IgD-negative memory B cell (primary cell): ENCODE data around the gene WDR59. TPM values are rescaled to one million over a fixed set of nuclear protein-coding genes. Genes with fewer than 3 reads are reported as not detected.
"Not testable (repeated sequence)": the region's sequence is repeated elsewhere in the genome, so short reads cannot be mapped to it uniquely, and the experiment has no call there.

Source experiments
- H3K27ac Mint-ChIP-seq, 3 donors: one replicate each; pipeline ENCODE4 v1.8.0; 2020 to 2022; ENCODE audit warnings: mild to moderate bottlenecking in 3 of 3, mixed read lengths in 3 of 3, moderate library complexity in 1 of 3
- H3K27me3 Mint-ChIP-seq: one replicate; pipeline ENCODE4 v1.8.0; 2021; ENCODE audit warnings: mixed read lengths
- H3K36me3 Mint-ChIP-seq: one replicate; pipeline ENCODE4 v1.8.0; 2020; ENCODE audit warnings: mild to moderate bottlenecking, mixed read lengths
- H3K4me1 Mint-ChIP-seq, 3 donors: one replicate each; pipeline ENCODE4 v1.8.0; 2020 to 2022; ENCODE audit warnings: mixed read lengths in 3 of 3, mild to moderate bottlenecking in 1 of 3
- H3K4me3 Mint-ChIP-seq, 4 donors: one replicate each; pipeline ENCODE4 v1.8.0; 2020 to 2022; ENCODE audit warnings: mild to moderate bottlenecking in 4 of 4, mixed read lengths in 4 of 4, moderate library complexity in 3 of 4
- H3K9me3 Mint-ChIP-seq, 3 donors: one replicate each; pipeline ENCODE4 v1.8.0; 2020 to 2021; ENCODE audit warnings: mixed read lengths in 3 of 3, mild to moderate bottlenecking in 1 of 3
- polyA plus RNA-seq: library from polyadenylated mRNA; unstranded; fragments of 300-500 nt; fragmentation: Illumina TruSeq; gene quantifications from one replicate; pipeline ENCODE4 v1.2.3, GENCODE V29; 2021

The WDR59 gene
- polyA plus RNA-seq, 1 donor from 2014 or later: 9.2 TPM

DNA sequence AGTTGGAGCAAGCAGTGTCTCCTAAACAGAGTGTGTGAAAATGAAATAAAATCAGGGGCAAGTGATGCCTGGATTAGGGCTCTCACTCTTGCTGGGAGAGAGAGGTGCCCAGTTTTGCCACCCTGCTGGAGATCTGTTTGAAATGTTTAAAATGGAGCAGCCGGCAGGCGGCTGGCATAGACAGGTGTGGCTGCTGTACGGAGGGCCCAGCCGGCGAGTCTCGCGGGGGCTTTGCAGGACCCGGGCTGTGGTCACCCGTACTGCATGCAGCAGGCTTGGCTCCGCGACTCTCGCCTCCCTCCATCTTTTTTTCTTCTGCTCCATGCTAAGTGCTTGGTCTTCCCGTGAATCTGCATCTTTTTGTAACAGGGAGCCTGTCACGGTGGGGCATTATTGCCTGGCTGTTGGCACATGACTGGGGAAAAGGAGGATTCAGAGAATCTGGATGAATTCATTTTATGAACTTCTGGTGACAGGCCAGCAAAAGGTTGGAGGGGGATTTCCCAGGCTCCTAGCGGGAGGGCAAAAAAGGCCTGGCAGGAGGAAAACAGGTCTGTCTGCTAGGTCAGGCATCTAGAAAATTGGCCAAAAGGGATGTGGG lies 15.7 kb upstream of the WDR59 start:
- Mint-ChIP-seq H3K27ac (peak overlapping the region in 2 of 3 donors; percentile 63 to 67), H3K4me3 (peak overlapping the region; percentile 67 to 91 (median 82)), H3K36me3 (no peaks in the 10 kb centered on the region), H3K27me3 (peaks cover 35% of the 10 kb centered on the region), H3K4me1 (peaks cover 10 to 11% (median 10%) of the 10 kb centered on the region in 3 donors), H3K9me3 (no peaks in the 10 kb centered on the region)

DNA sequence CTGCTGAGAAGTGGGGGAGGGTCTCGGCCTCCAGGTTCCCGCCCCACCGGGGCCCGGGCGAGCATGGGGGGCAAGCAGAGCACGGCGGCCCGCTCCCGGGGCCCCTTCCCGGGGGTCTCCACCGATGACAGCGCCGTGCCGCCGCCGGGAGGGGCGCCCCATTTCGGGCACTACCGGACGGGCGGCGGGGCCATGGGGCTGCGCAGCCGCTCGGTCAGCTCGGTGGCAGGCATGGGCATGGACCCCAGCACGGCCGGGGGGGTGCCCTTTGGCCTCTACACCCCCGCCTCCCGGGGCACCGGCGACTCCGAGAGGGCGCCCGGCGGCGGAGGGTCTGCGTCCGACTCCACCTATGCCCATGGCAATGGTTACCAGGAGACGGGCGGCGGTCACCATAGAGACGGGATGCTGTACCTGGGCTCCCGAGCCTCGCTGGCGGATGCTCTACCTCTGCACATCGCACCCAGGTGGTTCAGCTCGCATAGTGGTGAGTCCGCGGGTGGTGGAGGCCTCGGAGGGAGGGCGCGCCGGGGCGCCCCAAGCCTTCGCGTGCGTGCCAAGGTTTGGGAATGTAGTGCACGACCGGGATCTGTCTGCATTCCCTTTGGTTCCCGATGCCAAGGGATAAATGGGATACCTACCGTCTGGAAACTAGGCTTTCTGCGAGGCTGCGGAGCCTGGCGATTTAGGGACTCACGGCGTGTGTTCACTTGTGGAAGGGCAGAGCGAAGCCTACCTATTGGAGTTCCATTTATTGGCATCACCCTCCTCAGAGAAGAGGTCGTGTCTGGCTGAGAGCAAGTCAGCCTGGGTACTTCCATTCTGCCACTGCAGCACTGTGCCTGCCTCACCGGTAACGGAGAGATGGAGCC lies 14.9 kb upstream of the WDR59 start:
- no peaks in the 10 kb centered on the region for H3K9me3 Mint-ChIP-seq
- peaks cover 10 to 11% (median 10%) of the 10 kb centered on the region in 3 donors for H3K4me1 Mint-ChIP-seq
- peaks cover 35% of the 10 kb centered on the region for H3K27me3 Mint-ChIP-seq
- no peaks in the 10 kb centered on the region for H3K36me3 Mint-ChIP-seq
- H3K27ac Mint-ChIP-seq: peak overlapping the region in 2 of 3 donors; percentile 63 to 67
- H3K4me3 Mint-ChIP-seq: peak overlapping the region; percentile 70 to 91 (median 82)

GRCh38 chr16:74999219-74999608 lies 14.3 kb upstream of the WDR59 start:
- Mint-ChIP-seq H3K27ac (no peak overlapping the region), H3K36me3 (no peaks in the 10 kb centered on the region), H3K27me3 (peaks cover 35% of the 10 kb centered on the region), H3K4me3 (peak overlapping the region in 3 of 4 donors; percentile 70 to 83 (median 77)), H3K9me3 (no peaks in the 10 kb centered on the region), H3K4me1 (peaks cover 10 to 11% (median 10%) of the 10 kb centered on the region in 3 donors)

DNA sequence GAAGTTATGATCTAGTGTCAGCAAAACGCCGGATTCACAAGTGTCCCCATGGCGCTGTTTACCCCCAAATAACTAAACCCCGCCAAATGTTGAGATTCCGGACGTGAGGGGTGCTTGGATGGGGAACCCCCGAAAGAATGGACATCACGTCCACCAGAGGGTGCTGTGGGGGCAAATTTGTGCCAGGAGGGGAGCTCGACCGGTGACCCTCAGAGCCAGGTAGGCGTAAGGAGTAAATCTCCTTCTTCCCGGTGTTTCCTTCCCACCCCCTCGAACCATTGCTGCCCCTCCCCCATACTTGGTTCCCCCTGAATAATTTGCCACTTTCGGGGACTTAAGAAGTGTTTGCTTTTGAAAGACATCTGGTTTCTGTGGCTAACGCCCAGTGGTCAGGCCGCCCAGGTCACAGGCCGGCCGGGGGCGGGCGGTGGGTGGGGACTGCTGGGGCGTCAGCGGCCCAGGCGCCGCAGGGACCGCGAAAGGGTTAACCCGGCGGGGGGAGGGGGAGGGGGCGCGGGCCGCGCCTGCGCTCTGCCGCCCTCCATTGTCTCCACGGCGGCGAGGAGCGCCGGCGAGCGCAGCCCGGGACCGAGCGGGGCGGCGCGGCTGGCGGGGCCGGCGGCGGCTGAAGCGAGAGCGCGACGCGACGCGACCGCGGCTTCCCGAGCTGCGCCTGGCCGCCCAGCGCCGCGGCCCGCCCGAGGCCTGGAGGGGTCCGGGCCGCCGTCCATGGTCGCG lies 13.7 kb upstream of the WDR59 start, which contains the start of gene ZNRF1:
TSS of gene ZNRF1 (plus strand) at position 544 of the 738 bp plus-strand sequence. CDS start 648 bp downstream, outside the sequence.
- peaks cover 10 to 11% (median 10%) of the 10 kb centered on the region in 3 donors for H3K4me1 Mint-ChIP-seq
- H3K9me3 Mint-ChIP-seq: no peaks in the 10 kb centered on the region
- H3K4me3 Mint-ChIP-seq: peak within 1 kb of the TSS; percentile 83 to 94 (median 90)
- peak within 1 kb of the TSS in 2 of 3 donors; percentile 67 to 71 for H3K27ac Mint-ChIP-seq
- no peaks in the 10 kb centered on the region for H3K36me3 Mint-ChIP-seq
- peaks cover 38% of the 10 kb centered on the region for H3K27me3 Mint-ChIP-seq

GRCh38 chr16:74997042-74997491 lies 12.1 kb upstream of the WDR59 start:
- no peaks in the 10 kb centered on the region for H3K36me3 Mint-ChIP-seq
- no peak overlapping the region for H3K27ac Mint-ChIP-seq
- H3K4me1 Mint-ChIP-seq: peaks cover 10 to 11% (median 10%) of the 10 kb centered on the region in 3 donors
- H3K9me3 Mint-ChIP-seq: no peaks in the 10 kb centered on the region
- peak overlapping the region in 1 of 4 donors; percentile 54 for H3K4me3 Mint-ChIP-seq
- H3K27me3 Mint-ChIP-seq: peaks cover 30% of the 10 kb centered on the region

GRCh38 chr16:74995986-74996385 lies 11.1 kb upstream of the WDR59 start:
- Mint-ChIP-seq H3K4me1 (peaks cover 10 to 11% (median 10%) of the 10 kb centered on the region in 3 donors), H3K36me3 (no peaks in the 10 kb centered on the region), H3K27me3 (peaks cover 31% of the 10 kb centered on the region), H3K4me3 (peak overlapping the region in 1 of 4 donors; percentile 54), H3K27ac (no peak overlapping the region), H3K9me3 (no peaks in the 10 kb centered on the region)

DNA sequence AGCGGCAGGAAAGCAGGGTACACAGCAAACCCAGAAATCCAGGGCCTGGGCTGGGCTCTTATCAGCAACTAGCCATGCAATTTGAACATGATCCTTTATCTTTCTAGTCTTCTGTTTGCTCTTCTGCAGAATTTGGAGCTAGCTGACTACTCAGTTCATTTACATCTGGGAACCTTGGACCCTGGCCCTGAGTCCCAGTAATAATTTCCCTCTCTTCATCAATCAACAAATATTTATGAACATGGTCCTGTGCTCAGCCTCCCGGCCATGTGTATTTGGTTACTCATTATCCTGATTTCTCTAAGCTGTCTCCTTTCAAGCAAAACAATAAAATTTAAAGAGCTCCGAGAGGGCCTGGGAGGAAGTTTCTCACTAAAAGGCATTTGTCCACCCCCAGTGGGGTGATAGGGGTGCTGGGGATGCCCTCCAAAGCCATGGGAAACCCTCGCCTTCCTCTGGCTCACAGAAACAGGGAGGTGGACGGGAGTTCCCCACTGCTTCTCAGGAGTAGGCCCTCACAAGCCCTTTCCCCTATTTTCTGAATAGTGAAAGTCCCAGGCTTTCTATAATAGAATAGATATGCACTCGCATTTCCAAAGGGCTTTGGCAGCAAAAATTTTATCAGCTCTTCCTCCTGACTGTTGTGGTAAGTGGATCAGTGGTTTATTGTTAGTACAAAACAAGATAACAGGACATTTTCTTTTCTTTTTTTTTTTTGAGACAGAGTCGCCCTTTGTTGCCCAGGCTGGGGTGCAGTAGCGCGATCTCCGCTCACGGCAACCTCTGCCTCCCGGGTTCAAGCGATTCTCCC lies 6.9 kb upstream of the WDR59 start:
- Mint-ChIP-seq H3K4me1 (no peaks in the 10 kb centered on the region), H3K36me3 (no peaks in the 10 kb centered on the region), H3K27ac (no peak overlapping the region), H3K27me3 (peaks cover 16% of the 10 kb centered on the region), H3K4me3 (no peak overlapping the region), H3K9me3 (no peaks in the 10 kb centered on the region)

- H3K27me3 Mint-ChIP-seq: peaks cover 14% of the 10 kb centered on the region
- H3K27ac Mint-ChIP-seq: no peak overlapping the region
- no peaks in the 10 kb centered on the region for H3K36me3 Mint-ChIP-seq
- H3K4me3 Mint-ChIP-seq: no peak overlapping the region
- H3K9me3 Mint-ChIP-seq: no peaks in the 10 kb centered on the region
- H3K4me1 Mint-ChIP-seq: no peaks in the 10 kb centered on the region
These were observed 6.3 kb upstream of the WDR59 start for GRCh38 chr16:74991268-74991592.

- H3K4me3 Mint-ChIP-seq: no peak overlapping the region
- no peaks in the 10 kb centered on the region for H3K9me3 Mint-ChIP-seq
- no peaks in the 10 kb centered on the region for H3K4me1 Mint-ChIP-seq
- H3K27me3 Mint-ChIP-seq: peaks cover 10% of the 10 kb centered on the region
- no peak overlapping the region for H3K27ac Mint-ChIP-seq
- H3K36me3 Mint-ChIP-seq: no peaks in the 10 kb centered on the region
These were observed 5.9 kb upstream of the WDR59 start for GRCh38 chr16:74990832-74991231.

- H3K36me3 Mint-ChIP-seq, H3K4me1 Mint-ChIP-seq, H3K27ac Mint-ChIP-seq, H3K9me3 Mint-ChIP-seq, H3K27me3 Mint-ChIP-seq, H3K4me3 Mint-ChIP-seq: not testable (repeated sequence)
These were observed 4.9 kb upstream of the WDR59 start for GRCh38 chr16:74989864-74990263.

DNA sequence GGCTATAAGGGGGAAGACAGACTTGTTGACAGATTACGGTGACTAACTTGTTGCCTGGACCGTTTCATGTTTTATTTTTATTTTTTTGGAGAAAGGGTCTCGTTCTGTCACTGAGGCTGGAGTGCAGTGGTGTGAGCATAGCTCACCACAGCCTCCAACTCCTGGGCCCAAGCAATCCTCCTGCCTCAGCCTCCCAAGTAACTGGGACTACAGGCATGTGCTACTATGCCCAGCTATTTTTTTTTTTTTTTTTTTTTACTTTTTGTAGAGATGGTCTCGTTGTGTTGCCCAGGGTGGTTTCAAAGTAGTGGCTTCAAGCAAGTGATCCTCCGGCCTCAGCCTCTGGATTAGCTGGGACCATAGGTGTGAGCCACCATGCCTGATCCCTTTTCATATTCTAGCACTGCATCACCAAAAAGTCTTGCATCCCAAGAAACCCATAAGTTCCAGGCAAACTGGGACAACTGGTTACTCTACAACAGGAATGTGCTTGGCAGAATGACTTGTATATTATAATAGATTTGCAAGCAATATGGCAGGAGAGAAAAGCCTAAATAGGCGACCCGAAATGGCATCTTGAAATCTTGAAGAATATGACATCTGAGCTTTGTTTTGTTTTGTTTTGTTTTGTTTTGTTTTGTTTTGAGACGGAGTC lies 2.2 kb upstream of the WDR59 start:
- Mint-ChIP-seq H3K36me3 (peaks cover 2% of the 10 kb centered on the region), H3K27ac (peak overlapping the region in 1 of 3 donors; percentile 35), H3K4me3 (no peak overlapping the region), H3K9me3 (no peaks in the 10 kb centered on the region), H3K4me1 (peaks cover 5 to 14% (median 11%) of the 10 kb centered on the region in 3 donors), H3K27me3 (peaks cover 3% of the 10 kb centered on the region)

GRCh38 chr16:74984194-74984528 lies 762 bp downstream of the WDR59 start:
- H3K9me3 Mint-ChIP-seq: no peaks in the 10 kb centered on the region
- no peak overlapping the region for H3K27ac Mint-ChIP-seq
- peaks cover 2% of the 10 kb centered on the region for H3K36me3 Mint-ChIP-seq
- H3K4me1 Mint-ChIP-seq: peaks cover 5 to 14% (median 11%) of the 10 kb centered on the region in 3 donors
- peak overlapping the region; percentile 91 to 100 (median 95) for H3K4me3 Mint-ChIP-seq
- no peaks in the 10 kb centered on the region for H3K27me3 Mint-ChIP-seq

DNA sequence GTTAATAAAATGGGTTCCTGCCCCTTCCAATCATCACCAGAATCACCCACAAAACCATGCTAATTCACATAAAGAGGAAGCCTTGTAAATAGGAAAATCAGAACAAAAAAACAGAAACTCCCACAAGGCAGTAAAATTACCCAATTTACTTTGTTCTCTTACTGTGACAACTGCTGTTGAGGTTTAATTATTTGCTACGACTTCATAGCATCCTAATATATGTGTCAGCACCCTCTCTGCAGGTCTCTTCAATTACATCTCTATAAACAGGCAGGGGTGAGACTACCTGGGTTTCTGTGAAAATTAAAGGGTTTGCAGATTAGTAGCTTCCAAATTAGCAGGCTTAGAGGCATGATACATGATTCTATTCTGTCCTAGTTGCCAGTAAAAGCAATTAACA lies 2.7 kb downstream of the WDR59 start:
- Mint-ChIP-seq H3K36me3 (peaks cover 4% of the 10 kb centered on the region), H3K9me3 (no peaks in the 10 kb centered on the region), H3K4me3 (peak overlapping the region in 2 of 4 donors; percentile 25 to 90), H3K4me1 (peaks cover 5 to 14% (median 11%) of the 10 kb centered on the region in 3 donors), H3K27me3 (no peaks in the 10 kb centered on the region), H3K27ac (no peak overlapping the region)

DNA sequence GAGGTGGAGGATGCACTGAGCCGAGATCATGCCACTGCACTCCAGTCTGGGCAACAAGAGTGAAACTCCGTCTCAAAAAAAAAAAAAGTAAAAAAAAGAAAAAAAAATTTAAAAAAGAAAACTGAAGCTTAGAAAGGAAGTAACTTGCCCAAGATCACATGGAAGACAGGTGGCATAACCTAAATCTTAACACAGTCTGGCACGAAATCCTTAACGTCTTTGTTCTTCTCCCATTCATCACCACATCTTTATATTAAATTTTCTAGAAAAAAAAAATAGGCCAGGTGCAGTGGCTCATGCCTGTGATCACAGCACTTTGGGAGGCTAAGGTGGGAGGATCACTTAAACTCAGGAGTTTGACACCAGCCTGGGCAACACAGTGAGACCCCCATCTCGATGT lies 9.3 kb downstream of the WDR59 start:
- no peaks in the 10 kb centered on the region for H3K27me3 Mint-ChIP-seq
- H3K4me3 Mint-ChIP-seq: no peak overlapping the region
- peaks cover 2% of the 10 kb centered on the region for H3K36me3 Mint-ChIP-seq
- no peaks in the 10 kb centered on the region for H3K4me1 Mint-ChIP-seq
- H3K27ac Mint-ChIP-seq: no peak overlapping the region
- H3K9me3 Mint-ChIP-seq: no peaks in the 10 kb centered on the region
